OCI-LY3 (cell line): Measurements from ENCODE around the gene OMP.

Experiments used
- H2AFZ ChIP-seq: fragments of 200-600, 300-600 bp; shearing (Covaris generic); 2 replicates; pipeline ENCODE4 v1.6.0; 2014; ENCODE audit warnings: antibody characterized with exemption, low read depth, low read length
- H3K27ac ChIP-seq: fragments of 200-600, 300-600 bp; sonication (generic); 2 replicates; pipeline ENCODE4 v1.5.1; 2014; ENCODE audit warnings: mild to moderate bottlenecking, low read length, moderate library complexity, mixed read lengths
- H3K27me3 ChIP-seq: fragments of 200-600, 300-600 bp; sonication (generic); 2 replicates; pipeline ENCODE4 v1.6.1; 2014; ENCODE audit warnings: low read depth, low read length, mixed read lengths
- H3K36me3 ChIP-seq: fragments of 200-600, 300-600 bp; sonication (generic); replicated peaks from 2 replicates; pipeline ENCODE3; 2014; ENCODE audit warnings: low read depth, low read length, mixed read lengths
- H3K4me1 ChIP-seq: fragments of 300-600, 200-600 bp; sonication (generic); 2 replicates; pipeline ENCODE4 v1.6.1; 2014; ENCODE audit warnings: low read length, mixed read lengths
- H3K4me2 ChIP-seq: fragments of 200-600, 300-600 bp; sonication (generic); 2 replicates; pipeline ENCODE4 v1.6.1; 2014; ENCODE audit warnings: low read length, mixed read lengths
- H3K4me3 ChIP-seq: fragments of 300-600, 200-600 bp; sonication (generic); 2 replicates; pipeline ENCODE4 v1.5.1; 2014; ENCODE audit warnings: antibody characterized with exemption, mild to moderate bottlenecking, low read length, moderate library complexity
- H3K79me2 ChIP-seq: fragments of 300-600, 200-600 bp; shearing (Covaris generic); 2 replicates; pipeline ENCODE4 v1.6.1; 2014; ENCODE audit warnings: mild to moderate bottlenecking, low read length, mixed read lengths
- H3K9ac ChIP-seq: fragments of 300-600, 200-600 bp; shearing (Covaris generic); 2 replicates; pipeline ENCODE4 v1.6.0; 2014; ENCODE audit warnings: mild to moderate bottlenecking, low read length, moderate library complexity
- H3K9me3 ChIP-seq: fragments of 200-600, 300-600 bp; shearing (Covaris generic); 2 replicates; pipeline ENCODE4 v1.6.1; 2014; ENCODE audit warnings: low read length, mixed read lengths; ENCODE audit not compliant: insufficient read depth
- H4K20me1 ChIP-seq: fragments of 200-600, 300-600 bp; sonication (generic); 2 replicates; pipeline ENCODE4 v1.6.1; 2016; ENCODE audit warnings: low read length, mixed read lengths; ENCODE audit not compliant: insufficient read depth
- CTCF ChIP-seq: fragments of 200-600, 300-600 bp; sonication (generic); IDR thresholded peaks from 2 replicates; pipeline ENCODE4 v1.5.1; 2014; ENCODE audit warnings: antibody characterized with exemption, low read length, low read depth
- EZH2phosphoT487 ChIP-seq: fragments of 200-600 bp; shearing (Covaris generic); IDR thresholded peaks from 2 replicates; pipeline ENCODE4 v1.6.1; 2018; ENCODE audit warnings: antibody characterized with exemption, mixed run types, low read depth

OMP gene

GRCh38 chr11:77106759-77107158 is 4.1 kb downstream of the OMP start:
- H3K4me3 ChIP-seq, result no peak overlapping the region
- no peak for TF ChIP-seq CTCF
- no peak for TF ChIP-seq EZH2phosphoT487
- no peaks in the 10 kb centered on the region for H3K79me2 ChIP-seq
- H3K27me3 ChIP-seq, result no peaks in the 10 kb centered on the region
- no peak overlapping the region for H3K27ac ChIP-seq
- H3K36me3 ChIP-seq, result no peaks in the 10 kb centered on the region
- H3K9ac ChIP-seq, result no peak overlapping the region
- H3K9me3 ChIP-seq, result no peaks in the 10 kb centered on the region
- no peak overlapping the region for H2AFZ ChIP-seq
- H3K4me1 ChIP-seq, result no peaks in the 10 kb centered on the region
- H4K20me1 ChIP-seq, result no peaks in the 10 kb centered on the region
- H3K4me2 ChIP-seq, result no peak overlapping the region

GRCh38 chr11:77107950-77108349 is 5.3 kb downstream of the OMP start:
- H3K4me1 ChIP-seq, result no peaks in the 10 kb centered on the region
- no peak overlapping the region for H2AFZ ChIP-seq
- H4K20me1 ChIP-seq, result no peaks in the 10 kb centered on the region
- H3K27me3 ChIP-seq, result no peaks in the 10 kb centered on the region
- H3K36me3 ChIP-seq, result no peaks in the 10 kb centered on the region
- no peak overlapping the region for H3K27ac ChIP-seq
- H3K4me2 ChIP-seq, result no peak overlapping the region
- H3K79me2 ChIP-seq, result no peaks in the 10 kb centered on the region
- H3K9ac ChIP-seq, result no peak overlapping the region
- no peak overlapping the region for H3K4me3 ChIP-seq
- H3K9me3 ChIP-seq, result no peaks in the 10 kb centered on the region
- TF ChIP-seq CTCF, result no peak
- no peak for TF ChIP-seq EZH2phosphoT487

GRCh38 chr11:77108436-77108835 is 5.8 kb downstream of the OMP start:
- Histone ChIP-seq H3K9me3 (no peaks in the 10 kb centered on the region), H2AFZ (no peak overlapping the region), H4K20me1 (no peaks in the 10 kb centered on the region), H3K36me3 (no peaks in the 10 kb centered on the region), H3K4me1 (no peaks in the 10 kb centered on the region), H3K4me3 (no peak overlapping the region), H3K79me2 (no peaks in the 10 kb centered on the region), H3K27ac (no peak overlapping the region), H3K4me2 (no peak overlapping the region), H3K27me3 (no peaks in the 10 kb centered on the region), H3K9ac (no peak overlapping the region)
- TF ChIP-seq EZH2phosphoT487 (no peak), CTCF (no peak)

- no peaks in the 10 kb centered on the region for H3K36me3 ChIP-seq
- no peak overlapping the region for H3K4me2 ChIP-seq
- no peaks in the 10 kb centered on the region for H3K79me2 ChIP-seq
- no peak for TF ChIP-seq CTCF
- TF ChIP-seq EZH2phosphoT487, result no peak
- no peaks in the 10 kb centered on the region for H4K20me1 ChIP-seq
- no peaks in the 10 kb centered on the region for H3K9me3 ChIP-seq
- no peak overlapping the region for H3K27ac ChIP-seq
- no peak overlapping the region for H3K4me3 ChIP-seq
- H3K9ac ChIP-seq, result no peak overlapping the region
- H3K27me3 ChIP-seq, result no peaks in the 10 kb centered on the region
- no peaks in the 10 kb centered on the region for H3K4me1 ChIP-seq
- no peak overlapping the region for H2AFZ ChIP-seq
Measured at GRCh38 chr11:77109236-77110019, 6.8 kb downstream of the OMP start.
